Choroid plexus epithelial cell (primary cell): ENCODE results near the gene POLR2J.
"Not testable (repeated sequence)": the region's sequence is repeated elsewhere in the genome, so short reads cannot be mapped to it uniquely, and the experiment has no call there.

Experiments
- DNase-seq: peaks from one replicate; pipeline ENCODE4 v3.0.0-alpha.2; 2010; ENCODE audit warnings: low read depth
- H3K4me3 ChIP-seq: 2 replicates; pipeline ENCODE4 v1.5.1; 2011; ENCODE audit warnings: low read depth, mild to moderate bottlenecking, control low read depth, low read length, moderate library complexity
- CTCF ChIP-seq: conservative IDR thresholded peaks from 2 replicates; pipeline ENCODE4 v1.5.1; 2011; ENCODE audit warnings: low read depth, mild to moderate bottlenecking, control low read depth, inconsistent platforms, low read length, moderate library complexity

POLR2J gene

GRCh38 chr7:102457352-102457924 lies 21.3 kb downstream of the POLR2J start:
- no peak overlapping the region for H3K4me3 ChIP-seq
- no peak for TF ChIP-seq CTCF
- DNase-seq: no peak

- peak; percentile 29 for DNase-seq
- H3K4me3 ChIP-seq: no peak overlapping the region
Observed at GRCh38 chr7:102456327-102456726, 22.4 kb downstream of the POLR2J start.

GRCh38 chr7:102455596-102455995 lies 23.1 kb downstream of the POLR2J start:
- TF ChIP-seq CTCF: no peak
- H3K4me3 ChIP-seq: no peak overlapping the region
- no peak for DNase-seq

More at GRCh38 chr7:102456327-102456726, 22.4 kb downstream of the POLR2J start:
- TF ChIP-seq CTCF: no peak

- H3K4me3 ChIP-seq, DNase-seq: not testable (repeated sequence)
Observed at GRCh38 chr7:102454932-102455331, 23.8 kb downstream of the POLR2J start.

- H3K4me3 ChIP-seq: no peak overlapping the region
- no peak for DNase-seq
- TF ChIP-seq CTCF: no peak
Observed at GRCh38 chr7:102454468-102454867, 24.3 kb downstream of the POLR2J start.

- DNase-seq: no peak
- no peak for TF ChIP-seq CTCF
Observed at GRCh38 chr7:102453319-102453718, 25.4 kb downstream of the POLR2J start.

GRCh38 chr7:102452451-102452850 lies 26.3 kb downstream of the POLR2J start:
- TF ChIP-seq CTCF: no peak
- DNase-seq: no peak
- no peak overlapping the region for H3K4me3 ChIP-seq

More at GRCh38 chr7:102453319-102453718, 25.4 kb downstream of the POLR2J start:
- H3K4me3 ChIP-seq: no peak overlapping the region
